Stimulated activated CD4-positive, alpha-beta T cell treated with anti-CD3 and anti-CD28 coated beads, Interleukin-1b, Interleukin-23, amount 100 ng/mL, for 48 hours (primary cell): ENCODE results near the gene GALNT9.
A peak's percentile ranks its signal among the peaks of the same experiment; 100 is the strongest.

Source experiments
- DNase-seq: peaks from one replicate; pipeline ENCODE4 v3.0.0-alpha.2; 2020

GALNT9 gene

DNA sequence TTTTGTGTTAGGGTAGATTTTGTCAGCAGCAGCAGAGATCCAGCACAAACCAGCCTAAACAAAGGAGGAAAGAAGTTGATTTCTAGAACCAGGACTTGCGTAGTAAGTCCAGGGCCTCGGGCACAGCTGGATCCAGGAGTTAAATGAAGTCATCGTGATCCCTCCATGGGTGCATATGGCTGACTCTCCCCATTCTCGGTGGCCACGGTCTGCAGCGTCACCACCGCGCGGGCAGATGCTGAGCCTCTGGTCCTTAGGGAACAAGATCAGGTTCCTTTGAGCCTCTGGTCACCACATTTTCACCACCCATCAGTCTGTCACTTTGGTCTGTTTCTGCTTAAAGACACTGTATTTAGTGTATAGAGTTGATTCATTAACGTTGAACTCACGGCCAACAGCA lies 14.8 kb upstream of the GALNT9 start:
- no peak for DNase-seq

DNA sequence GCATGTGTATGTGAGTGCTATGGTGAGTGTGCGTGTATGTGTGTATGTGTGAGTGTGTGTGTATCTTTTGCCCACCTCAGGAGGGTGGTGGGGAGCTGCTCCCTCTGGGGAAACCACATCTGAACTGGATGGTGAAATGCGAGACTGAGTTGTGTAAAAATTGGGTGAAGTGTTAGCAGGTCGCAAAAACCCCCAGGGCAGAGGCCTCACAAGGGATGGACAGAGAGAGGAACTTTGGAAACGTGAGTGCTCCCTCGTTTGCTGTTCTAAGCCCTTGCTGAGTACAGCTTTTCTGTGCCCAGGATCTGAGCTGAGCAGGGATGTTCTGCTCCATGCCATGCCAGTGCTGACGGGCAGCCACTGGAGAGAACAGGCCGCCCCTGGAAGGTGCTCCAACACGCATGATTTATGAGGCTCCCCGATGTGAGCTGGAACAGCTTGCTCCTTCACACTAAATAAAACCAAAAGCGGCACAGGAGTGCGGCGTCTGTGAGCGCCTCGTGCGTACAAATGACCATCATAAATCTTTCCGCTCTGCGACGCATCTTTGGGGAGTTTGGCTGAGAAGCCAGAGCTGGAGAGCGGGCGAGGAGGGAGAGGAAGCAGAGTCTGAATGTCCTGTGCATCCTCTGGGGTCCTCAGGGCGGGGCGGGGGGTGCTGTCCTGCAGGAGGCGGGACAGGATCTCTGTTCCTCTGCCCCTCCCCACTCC lies 14.1 kb upstream of the GALNT9 start:
- DNase-seq = no peak

DNA sequence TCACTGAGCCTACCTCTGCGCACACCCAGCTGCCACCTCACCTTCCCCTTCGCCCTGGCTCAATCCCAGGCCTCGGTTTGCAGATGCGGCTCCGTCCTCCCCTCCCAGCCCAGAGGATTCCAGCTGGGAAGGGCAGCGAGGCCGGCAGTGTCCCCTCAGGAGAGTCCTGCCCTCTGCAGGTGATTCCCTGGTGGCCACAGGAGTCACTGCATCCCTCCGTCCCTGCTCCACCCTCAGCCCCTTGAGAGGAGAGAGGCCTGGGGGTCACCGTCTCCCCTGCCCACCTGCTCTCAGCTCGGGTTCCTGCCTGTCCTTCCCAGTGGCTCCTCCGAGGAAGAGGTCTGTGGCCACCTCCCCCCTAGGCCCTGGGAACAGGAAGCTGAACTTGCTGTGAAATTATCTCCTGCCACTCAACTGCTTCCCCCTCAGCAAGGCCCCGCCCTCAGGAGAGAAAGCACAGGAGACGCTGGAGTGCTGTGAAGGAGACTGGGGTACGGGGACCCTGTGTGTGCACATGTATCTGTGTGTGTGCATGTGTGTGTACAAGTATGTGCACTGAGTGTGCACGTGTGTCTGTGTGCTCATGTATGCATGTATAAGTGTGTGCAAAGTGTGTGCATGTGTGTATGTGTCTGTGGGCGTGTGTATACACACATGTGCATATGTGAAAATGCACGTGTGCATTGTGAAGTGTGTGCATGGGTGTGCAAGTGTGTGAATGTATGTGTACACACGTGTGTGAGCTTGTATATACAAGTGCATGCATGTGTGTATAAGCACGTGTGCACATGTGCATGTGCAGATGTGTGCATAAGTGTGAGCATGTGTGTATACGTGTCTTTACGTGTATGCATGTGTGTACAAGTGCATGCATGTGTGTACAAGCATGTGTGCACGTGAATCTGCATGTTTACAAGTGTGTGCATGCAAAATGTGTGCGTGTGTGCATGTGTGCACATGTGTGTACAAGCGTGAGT lies 13.2 kb upstream of the GALNT9 start:
- DNase-seq = no peak

DNA sequence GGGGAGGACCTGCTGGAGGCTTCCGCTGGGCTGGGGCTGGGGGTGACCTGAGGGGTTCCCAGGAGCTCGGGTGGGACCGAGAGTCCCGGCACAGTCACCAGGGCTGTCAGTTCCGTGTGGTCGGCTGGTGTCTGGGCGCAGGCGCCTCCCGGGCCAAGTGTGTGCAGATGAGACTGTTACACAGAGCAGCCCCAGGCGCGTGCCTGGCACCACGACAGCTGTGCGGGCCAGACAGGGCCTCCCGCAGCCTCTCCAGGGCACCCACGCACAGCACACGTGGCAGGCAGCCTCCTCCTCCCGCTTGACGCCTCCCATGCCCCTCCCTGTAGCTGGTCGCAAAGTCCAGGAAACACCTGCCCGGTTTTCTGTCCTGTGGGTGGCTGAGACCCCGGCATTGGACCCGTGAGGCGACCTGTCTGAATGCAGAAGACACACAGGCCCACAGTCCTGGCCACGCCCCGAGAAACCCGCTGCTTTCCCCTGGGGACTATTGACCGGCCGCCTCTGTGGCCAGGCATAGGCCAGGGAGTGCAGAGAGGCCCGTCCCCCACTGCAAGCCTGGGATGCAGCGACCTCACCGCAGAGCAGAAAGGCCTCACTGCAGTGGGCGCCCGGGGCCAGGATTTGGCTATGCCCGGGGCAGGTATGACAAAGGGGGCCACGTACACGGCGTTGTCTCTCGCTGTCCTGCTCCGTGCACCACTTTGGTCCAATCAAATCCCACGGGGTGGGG lies 12.1 kb upstream of the GALNT9 start:
- DNase-seq = no peak

DNA sequence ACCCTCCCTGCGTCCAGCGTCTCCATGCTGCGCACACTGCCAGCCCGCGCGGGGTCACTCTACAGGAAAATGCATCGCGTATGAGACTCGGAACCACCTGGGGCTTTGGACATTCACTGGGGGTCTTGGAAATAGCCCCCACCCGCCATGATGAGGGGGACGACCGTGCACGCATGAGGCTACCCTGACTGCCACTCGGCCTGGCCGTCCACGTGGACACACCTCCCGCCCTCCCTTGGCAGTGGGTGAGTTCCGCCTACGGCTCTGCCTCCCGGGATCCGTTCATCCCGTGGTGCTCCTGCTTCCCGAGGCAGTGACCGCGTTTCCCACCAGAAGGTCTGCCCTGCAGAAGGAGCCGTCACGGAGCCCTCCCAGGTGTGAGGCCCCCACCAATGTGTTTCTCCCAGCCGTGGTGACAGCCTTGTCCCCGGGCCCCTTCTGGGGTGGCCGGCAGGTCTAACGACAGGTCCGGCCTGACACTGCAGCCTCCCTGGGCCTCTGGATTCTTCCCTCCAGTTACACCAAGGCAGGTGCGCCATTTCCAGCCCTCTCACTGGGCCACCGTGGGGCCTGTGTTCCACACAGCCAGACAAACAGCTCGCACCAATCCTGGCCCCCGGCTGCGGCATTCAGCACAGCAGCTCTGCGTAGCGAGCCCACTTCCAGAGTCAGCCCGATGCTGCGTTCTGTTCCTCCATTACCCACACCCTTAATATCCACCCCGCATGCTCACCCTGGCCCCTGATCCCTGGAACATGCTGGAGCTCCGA lies 11.1 kb upstream of the GALNT9 start:
- DNase-seq = no peak

DNA sequence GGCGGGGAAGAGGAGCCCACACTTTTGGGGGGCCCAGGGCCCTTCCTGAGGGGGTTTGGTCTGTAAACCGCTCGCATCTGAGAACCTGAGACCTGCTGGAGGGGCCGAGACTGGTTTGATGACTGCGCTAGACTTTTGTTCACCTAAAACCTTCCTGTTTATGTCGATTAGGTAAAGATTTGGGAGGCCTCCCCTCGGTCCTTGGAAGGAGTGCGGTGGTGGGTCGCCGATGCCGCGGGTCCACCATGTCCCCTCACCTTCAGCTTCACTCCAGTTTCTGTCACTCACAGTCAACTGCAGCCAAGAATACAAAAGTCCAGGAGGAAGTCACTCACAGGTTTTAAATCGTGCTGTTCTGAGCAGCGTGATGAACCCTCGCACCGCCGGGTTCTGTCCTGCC lies 10.5 kb upstream of the GALNT9 start:
- no peak for DNase-seq

DNA sequence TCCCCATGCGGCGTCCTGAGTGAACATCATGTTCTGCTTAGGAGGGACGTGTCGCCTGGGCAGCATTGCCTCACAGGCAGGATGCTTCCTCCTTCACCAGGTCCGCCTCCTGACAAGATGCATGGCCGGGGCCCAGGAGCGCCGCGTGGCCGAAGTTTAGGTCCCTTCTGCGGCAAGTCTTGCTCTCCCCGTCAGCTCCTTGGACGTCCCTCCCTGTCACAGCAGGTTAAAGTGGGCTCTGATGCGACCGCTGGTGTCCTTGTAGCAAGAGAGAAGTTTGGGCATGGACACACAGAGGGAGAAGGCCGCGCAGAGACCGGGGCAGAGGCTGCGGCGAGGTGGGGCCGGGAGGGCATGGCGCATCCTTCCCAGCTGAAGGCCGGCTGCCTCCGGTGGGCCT lies 9.4 kb upstream of the GALNT9 start:
- no peak for DNase-seq

DNA sequence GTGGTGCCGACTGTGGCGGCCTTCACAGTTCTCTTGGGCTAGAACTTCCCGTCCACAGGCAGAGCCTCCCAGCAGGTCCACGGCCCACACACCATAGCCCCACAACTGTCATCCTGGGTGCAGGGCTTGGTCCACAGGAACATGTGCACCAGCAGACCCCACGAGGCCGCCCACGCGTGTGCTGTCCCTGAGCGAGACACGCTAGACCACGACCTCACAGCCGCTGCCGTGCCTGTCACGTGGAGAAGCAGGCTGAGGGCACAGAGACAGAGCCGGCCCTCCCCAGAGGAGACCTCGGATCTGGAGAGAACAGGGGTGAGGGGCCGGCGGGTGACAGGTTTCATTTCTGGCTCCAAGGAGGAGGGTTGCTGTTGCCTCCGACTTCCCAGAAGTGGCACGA lies 8.9 kb upstream of the GALNT9 start:
- no peak for DNase-seq

DNA sequence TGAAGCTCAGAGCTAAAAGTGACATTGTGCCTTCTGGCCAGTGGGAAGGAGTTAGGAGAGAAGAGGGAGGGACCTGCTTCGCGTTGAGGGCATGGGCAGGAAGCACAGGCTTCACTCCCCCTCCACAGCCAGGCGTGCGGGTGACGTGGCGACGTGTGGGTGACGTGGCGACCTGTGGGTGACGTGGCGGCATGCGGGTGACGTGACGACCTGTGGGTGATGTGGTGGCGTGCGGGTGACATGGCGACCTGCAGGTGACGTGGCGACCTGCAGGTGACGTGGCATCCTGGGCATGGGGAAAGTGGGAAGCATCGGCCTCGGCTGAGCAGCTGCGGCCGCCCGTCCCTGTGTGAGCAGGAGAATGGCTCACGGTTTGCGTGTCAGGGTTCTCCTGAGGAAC lies 8.2 kb upstream of the GALNT9 start:
- DNase-seq = no peak

DNA sequence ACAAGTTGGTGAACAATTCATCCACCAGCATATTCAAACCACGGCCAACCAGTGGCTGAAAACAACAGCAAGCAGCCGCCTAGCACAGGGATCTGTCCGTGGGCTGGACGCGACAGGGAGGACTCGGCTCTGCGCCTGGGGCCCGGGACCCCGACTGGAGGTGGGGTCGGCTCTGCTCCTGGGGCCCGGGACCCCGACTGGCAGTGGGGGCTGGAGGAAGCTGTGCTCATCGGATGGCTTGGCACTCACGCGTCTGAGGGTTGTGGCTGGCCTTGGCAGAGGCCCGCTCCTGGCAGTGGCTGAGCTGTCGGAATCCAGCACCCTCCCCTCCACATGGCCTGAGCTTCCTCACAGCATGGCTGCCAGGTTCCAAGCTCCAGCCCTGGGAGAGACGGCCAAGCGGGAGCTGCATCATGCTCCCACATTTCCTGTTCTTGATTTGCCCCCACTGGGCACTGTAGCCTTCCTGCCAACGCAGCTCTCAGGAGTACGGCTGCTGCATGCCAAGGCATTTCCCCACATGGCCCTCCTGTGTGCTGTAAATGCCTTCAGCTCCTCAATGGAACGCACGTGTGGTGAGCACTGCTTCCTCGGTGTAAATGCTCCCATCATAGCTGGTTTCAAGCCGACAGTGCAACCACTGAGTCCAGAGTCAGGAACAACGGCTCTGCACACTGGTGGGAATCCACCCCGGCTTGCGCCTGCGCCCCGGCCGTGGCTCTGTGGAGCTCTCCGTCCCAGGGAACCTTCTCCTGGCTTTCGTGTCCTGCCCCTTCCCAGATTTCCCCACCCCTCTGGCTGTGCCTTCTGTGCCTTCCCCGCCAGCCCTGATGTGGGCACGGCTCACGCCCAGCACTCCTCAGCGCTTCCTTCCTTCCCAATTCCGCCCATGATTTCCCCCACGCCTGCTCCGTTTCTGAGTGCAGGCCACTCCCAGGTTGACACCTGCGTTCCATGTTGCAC lies 7.3 kb upstream of the GALNT9 start:
- no peak for DNase-seq

DNA sequence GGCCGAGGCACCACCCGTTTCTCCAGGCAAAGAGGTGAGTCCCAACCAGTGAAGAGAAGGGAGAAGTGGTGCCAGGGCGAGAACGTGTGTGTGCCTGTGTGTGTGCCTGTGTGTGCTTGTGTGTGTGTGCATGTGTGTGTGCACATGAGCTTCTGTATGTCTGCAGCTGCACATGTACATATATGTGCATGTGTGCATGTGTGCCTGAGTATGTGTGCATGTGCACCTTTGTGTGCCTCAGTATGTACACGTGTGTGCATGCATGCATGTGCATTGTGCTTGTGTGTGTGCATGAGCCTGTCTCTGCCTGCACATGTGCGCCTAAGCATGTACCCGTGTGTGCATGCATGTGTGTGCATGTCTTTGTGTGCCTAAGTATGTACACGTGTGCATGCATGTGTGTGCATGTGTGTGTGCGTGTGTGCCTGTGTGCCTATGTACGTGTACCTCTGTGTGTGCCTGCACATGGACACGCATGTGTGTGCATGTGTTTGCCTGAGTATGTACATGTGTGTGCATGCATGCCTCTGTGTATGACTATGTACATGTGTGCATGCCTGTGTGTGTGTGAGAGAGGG lies 5.9 kb upstream of the GALNT9 start:
- no peak for DNase-seq

DNA sequence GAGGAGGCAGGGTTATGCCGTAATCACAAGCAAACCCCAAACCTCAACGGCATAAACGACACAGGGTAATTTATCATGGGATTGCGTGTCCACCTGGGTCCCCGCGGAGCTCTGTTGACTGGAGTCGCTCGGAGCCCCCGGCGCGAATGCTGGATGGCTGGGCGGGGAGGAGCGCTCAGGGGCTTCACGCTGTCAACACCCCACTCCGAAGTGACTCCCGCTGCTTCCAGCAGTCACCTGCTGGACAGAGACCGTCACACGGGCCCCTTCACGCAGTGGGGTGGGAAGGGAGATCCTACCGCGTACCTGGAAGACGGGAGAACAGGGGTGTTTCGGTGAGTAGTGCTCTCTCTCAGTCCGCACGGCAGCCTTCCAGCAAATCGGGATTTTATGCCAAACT lies 4.4 kb upstream of the GALNT9 start:
- DNase-seq = no peak

DNA sequence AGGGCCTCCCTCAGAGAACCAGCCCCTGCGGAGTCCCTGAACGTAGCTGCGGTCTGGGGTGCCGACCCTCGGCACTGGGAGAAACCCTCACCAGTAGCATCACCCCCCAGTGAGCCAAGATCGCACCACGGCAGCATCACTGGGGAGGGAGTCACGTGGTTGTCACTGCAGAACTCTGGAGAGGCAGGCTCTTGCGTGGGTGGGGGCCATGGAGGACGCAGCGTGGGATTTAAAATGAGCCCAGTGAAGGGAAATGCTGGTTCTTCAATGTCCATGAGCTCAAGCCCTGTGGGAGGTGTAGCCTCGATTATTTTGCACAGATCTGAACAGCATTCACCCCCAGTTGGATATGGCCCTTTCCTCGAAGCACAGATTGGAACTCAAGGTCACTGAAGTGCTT lies 3.9 kb upstream of the GALNT9 start:
- DNase-seq = no peak

DNA sequence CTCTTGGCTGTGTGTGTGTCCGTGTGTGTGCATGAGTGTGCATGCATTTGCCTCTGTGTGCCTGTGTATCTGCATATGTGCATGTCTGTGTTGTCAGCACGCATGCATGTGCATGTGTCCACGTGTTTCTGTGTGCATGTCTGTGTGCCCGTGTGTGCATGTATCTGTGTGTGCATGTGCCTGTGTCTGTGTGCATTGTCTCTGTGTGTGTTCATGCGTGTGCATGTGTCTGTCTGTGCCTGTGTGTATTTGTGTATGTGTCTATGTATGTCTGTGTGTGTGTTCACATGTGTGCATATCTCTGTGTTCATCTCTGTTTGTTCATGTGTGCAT lies 1.1 kb upstream of the GALNT9 start:
- DNase-seq = no peak

DNA sequence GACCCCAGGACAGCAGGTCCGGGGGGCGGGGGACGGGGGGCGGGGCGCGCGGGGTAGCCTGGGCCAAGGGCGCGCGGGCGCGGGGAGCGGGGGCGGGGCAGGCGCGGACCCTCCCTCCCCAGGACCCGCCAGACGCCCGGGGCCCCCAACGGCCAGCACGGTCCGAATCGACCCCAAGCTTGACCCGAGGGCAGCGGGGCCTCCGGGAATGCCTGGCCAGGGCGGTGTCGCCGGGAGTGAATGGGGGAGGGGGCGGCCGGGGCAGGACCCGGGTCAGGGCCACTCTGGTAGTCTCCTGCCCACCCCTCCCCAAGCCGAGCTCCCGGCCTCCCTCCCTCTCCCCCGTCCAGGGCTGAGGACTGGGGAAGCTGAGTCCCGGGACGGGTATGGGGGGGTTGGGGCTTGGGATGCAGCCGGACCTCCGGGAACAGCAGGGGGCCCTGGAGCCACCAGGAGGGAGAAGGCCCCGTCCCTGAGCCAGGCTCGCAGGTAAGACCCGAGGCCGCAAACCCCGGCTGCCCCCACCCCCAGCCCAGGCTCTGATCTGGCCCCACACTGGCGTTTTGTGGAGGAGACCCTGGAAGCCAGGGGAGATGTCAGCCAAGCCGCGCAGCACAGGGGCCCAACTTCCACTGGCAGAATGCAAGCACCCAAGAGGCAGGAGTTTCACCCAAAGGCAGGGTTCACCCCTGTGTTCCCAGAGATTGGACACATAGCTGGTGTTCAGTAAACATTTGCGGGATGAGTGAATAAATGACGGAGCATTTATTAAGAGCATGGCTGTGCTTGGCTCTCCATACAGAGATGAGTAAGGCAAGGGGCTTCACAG lies 545 bp upstream of the GALNT9 start:
- DNase-seq = no peak

DNA sequence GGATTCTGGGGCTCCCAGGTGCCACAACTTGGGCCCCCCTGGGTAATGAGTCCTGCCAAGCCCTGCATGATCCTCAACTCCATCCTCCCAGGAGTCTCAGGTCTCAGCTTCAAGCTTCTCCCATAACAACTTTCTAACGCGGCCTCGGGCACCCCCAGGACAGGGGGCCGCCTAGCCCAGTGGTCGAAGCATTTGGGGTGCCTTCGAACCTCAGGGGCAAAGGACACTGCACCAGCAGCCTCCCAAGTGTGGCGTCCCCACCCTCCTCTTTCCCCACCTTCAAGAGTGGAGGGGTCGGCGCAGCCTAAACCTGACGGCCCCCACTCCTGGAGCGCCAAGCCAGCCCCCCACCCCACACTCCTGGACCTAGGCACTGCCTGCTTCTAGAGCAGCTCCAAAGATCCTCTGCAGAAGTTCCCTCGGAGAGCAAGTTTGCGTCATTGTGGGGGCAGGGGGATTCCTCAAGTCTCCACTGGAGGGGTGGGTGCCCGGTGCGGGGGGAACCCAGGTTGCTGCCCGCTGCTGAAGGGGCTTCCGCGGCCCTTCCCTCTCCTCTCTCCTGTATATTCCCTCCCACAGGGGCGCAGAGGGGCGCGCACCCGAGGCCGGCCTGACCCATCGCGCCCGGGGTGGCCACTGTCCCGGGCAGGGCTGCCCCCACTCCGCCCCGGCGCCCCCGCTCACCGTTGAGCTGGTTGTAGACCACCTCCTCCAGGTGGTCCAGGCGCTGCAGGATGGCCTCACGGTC lies 933 bp downstream of the GALNT9 start:
- no peak for DNase-seq

DNA sequence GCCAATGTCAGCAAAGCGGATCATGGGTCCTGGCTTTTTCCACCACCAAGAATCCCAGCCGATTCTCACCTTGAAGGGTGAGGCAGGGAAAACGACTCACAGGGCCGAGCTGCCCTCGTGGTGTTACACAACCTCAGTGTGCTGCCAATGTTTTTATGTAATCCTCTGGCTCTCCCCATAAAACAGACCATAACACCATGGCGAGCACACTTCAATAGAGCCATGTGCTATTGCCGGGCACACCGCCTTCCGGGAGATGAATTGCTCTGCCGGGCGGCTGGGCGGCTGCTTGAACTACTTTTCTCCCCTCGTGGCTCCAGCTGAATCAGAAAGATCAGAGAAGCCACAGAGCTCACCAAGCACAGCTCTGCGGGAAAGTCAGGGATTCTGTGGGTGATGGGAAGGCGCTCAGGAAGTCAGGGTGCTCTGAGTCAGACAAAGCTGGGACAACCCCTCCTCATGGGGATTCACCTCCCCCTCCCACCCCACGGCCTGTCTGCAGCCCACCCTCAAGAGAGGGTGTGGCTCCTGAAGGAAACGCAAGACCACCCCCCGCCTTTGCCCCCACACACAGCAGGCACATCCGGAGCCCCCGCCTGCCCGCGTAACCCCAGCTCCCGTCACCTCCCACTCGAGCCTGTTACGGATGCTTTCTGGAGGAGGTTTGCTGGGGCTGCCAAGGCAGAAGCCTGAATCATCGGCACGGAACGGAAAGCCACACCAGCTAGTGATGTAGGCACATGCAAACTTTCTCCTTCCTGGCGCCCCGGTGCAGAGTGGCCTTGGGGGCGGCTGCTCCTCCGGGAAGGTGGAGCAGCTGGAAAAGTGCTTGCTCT lies 1.8 kb downstream of the GALNT9 start:
- peak; percentile 79 for DNase-seq

DNA sequence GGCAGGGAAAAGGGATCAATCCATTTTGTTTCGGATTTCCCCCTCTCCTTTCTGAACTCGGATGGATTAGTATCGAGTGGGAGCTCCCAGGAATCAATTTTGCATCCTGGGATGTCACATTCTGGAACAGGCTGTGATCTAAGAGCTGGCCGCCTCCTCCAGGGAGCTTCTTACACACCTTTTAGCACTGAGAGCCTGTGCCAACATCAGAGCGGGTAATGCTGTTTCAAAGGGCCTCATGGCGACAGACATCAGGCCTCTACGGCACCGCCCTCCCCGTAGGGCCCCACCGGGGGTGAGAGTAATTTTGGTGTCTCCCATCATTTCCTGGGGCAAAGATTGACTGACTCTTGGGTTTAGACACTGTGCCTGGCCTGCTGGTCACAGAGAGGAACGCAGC lies 2.7 kb downstream of the GALNT9 start:
- peak; percentile 8 for DNase-seq

DNA sequence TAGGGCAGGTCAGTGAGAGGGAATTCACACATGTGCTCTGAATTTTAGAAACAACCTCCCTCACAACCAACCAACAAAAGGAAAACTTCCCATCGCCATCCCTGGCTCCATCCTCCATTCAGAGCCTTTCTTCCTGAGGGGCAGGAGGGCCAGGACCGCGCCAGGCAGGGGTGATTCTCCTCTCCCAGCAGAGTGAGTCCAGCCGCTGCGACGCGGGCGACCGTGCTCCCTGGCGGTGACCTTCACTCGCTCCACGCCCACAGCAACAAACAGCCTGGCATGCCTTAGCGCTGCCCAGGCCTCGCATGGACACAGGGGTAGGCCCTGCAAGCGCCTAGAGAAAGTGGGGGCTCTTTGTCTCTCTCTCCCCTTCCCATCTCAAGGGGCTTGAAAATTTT lies 3.7 kb downstream of the GALNT9 start:
- DNase-seq = no peak
